ENCODE results near the gene LIPM.
"Not testable (repeated sequence)": the region's sequence is repeated elsewhere in the genome, so short reads cannot be mapped to it uniquely, and the experiment has no call there.

LIPM gene

DNA sequence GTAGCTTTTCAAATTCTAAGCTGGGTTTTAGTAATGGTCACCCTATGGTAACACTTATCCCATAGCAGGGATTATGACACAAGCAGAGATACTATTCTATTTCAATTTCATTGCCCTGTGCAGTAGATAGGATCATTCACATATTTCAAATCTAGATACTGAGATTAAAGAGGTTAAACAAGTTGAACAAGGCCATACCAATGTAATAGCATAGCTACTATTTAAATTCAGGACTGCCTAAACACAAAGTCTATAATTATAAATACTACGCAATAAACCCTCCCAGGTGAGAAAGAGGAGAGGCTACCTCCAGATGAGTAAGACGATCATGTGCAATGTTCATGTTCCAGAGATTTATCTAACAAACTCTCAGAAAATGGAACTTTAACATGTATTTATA, 1.1 kb downstream of the LIPM start:
- DNase-seq (ENCODE audit: low spot score): no peak

DNA sequence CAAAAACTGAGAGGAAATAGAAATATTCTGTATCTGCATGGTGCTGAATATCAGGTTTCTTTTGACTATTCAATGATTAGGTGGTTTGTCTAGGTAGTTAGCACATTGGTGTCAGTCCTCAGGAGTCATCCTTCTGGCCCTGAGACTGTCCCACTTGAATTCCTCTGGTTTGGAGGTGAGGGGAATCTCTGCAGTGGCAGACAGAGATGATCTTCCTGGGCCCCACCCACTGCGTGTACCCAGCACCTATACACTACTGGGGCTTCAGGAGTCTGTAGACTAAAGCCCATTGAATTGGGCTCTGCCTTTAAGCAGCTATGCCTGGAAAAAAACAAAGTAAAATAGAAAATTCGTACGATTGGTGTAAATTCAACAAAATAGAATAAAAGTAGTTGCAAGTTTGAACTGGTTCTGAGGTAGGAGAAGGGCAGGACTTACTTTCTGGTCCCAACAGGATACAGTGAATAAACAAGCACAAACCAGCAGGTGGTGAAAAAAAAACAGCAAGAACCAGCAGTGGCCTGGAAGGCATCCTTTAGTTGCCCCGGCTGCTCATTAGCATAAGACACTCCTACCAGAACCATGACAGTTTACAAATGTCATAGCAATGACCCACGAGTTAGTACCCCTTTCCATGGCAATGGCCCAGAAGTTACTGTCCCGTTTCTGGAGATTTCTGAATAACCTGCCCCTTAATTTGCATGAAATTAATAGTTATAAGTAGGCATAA, 1.7 kb downstream of the LIPM start:
- no peak for DNase-seq (ENCODE audit: low spot score)

DNA sequence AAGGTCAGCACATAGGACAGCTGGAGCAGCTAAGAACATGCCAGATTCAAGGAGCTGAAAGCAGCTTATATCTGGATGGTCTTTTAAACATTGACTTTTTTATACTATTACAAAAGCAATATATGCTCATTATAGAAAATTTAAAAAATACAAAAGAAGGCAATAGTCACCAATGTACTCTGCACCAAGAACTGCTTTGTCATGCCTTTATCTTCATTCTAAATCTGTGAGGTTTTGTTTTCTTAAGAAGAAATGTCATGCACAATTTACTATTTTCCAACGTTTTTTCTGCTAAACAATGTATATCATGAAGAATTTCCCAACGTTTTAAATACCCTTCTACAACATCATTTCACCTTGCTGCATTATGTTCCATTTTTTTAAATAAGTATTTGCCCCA, 2.8 kb downstream of the LIPM start:
- no peak for DNase-seq (ENCODE audit: low spot score)

DNA sequence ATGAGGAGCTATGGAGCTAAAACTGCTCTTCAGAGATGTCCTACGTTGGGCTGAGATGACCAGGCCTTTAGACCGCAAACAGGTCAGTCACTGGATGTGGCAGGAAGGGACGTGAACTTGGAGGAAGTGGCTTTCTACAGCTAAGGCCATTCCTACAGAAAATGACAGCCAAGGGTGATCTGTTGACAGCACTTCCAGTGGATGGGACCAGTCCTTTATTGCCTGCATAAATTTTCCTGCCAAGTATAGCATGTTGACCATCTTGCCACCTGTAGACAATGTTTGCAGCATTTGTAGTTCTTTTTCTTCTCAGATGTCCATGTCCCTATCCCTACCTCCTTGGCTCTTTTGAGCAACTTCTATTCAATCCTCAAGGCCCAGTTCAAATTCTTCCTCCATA, 3.4 kb downstream of the LIPM start:
- no peak for DNase-seq (ENCODE audit: low spot score)

DNA sequence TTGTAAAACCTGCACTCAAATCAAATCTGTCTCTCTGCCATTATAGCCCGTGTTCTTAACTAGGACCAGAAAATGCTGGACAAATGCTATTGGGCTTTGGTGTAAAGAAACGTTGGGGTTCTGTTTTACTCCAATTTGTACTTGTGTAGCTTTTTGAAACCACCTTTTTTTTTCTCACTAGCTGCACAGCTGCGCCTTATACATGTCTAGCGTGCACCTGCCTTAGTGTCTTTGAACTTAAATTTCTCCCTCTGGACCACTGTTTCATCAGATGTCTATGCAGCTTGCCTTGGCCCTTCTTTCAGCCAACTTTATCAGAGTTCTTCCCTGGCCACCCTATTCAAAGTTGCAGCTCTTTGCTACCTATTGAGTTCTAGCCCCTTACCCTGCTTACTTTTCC, 7.1 kb downstream of the LIPM start:
- no peak for DNase-seq (ENCODE audit: low spot score)

DNA sequence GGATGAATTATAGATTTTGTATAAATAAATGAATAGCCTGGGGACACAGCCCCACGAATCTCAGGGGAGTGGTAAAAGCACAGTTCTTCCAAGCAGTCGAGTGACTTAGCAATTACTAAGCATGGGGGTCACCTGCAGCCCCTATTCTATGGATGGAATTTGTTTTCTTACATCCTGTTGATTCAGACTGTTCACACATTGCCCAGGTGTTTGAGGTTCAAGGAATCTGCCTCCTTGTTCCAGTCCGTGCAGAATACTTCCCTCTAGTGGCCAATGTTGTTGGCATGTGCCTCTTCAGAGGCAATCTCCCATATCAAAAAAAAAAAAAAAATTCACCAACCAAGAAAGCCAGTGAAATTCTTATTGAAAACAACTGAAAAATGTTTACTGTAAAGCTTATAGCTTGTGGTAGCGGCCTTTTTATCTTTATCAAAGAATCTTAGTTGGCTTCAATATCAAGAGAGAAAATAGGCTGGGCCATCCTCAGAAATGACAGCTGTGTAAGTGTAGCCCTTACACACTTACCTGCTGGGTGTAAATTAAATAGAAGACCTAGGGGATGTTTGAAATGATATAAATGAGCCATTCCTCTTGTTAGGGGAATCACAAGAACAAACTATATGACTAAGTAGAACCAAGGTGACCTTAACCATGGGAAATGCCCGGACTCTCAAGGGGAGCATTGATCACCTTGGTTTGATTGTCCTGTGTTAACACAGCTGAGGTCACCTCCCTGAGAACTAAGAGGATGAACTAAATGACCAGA, 7.8 kb downstream of the LIPM start:
- no peak for DNase-seq (ENCODE audit: low spot score)

DNA sequence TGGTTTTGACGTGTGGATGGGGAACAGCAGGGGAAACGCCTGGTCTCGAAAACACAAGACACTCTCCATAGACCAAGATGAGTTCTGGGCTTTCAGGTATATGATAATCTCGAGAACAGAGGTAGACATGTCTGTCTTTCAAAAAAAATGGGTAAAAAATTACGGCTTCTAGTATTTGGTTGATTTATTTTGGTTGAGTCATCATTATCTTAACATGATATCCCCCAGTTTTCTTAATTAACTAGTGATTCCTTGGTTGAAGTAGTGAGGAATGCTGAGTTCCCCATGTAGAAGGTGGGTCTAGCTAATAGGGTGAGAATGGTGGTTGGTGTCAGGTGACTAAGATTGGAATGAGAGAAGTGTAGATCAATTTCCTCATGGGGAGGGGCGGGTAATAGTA, 10.7 kb downstream of the LIPM start:
- no peak for DNase-seq (ENCODE audit: low spot score)

DNA sequence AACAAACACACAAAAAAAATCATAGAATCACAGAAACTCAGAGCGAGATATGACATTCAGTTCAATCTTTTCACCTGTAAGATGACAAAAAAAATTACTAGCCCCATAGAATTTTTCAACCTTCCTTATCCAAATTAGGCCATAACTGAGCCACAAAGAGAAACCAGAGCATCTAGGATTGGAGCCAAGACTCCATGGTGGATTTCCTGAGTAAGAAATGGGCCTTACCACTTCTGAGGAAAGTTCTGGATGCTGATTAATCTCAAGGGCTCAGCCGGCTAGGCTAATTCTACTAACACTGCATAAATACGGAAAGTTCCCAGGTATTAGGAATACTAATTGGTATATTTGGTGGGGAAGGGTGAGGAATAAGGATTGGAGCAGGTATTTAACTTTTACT, 16.8 kb downstream of the LIPM start:
- no peak for DNase-seq (ENCODE audit: low spot score)

DNA sequence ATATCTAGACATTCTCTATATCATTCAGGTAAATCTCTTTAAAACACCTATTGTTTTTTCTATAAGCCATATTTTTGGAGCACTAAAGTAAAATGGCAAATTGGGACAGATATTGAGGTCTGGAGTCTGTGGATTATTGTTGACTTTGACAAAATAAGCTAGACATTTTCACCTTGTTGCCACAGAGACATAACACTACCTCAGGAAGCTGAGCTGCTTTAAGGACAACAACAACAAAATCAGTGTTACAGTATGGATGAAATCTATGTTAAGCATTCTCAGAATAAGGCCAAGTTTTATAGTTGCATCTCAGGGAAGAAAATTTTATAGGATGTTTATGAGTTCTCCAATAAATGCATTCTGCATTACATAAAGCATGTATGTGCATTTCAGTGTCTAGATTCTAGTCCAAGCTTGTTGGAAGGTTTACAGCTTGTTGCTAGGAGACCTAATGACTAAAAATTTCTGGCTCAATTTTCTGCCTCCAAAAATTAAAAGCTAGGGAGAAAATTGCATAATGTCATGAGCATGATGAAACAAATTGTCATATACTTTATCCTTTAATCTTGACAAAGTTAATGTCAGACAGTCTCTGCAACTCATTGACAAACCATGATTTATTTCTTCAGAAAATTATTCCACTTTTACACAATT, 18.3 kb downstream of the LIPM start:
- DNase-seq (ENCODE audit: low spot score): no peak

DNA sequence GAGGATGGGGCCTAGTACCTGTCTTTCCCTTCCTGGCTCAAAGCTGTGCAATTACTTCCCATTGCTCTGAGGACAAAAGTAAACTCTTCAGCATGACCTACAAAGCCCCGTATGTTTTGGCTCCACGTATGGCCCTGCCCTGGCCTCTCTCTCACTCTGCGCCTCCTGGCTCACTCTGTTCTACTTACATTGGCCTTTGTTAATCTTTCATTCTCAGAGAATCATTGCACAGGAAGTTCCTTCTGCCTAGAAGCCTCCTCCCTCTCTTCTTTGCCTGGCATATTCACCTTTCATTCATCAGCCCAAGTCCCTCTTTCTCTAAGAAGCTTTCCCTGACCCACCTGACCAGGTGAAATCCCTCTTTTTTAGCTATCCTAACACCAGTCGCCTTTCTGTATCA, 23.9 kb downstream of the LIPM start:
- no peak for DNase-seq (ENCODE audit: low spot score)

DNA sequence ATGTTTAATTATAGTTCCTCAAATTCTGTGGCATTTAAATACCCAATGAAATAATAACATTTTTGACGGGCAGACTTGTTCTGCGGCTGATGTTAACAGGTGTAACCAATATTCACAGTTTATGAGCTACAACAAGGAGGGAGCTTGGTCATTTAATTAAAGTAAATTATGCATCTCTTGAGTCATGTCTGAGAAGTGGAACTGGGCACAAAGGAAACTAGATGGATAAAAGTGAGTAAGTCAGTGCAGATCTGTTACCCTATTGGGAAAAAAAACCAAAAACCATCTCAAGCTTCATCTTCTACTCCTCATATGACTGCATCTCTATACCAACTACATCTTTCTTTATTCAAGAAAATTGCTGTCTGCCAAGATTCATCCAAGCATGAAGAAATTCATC, 25.1 kb downstream of the LIPM start:
- DNase-seq (ENCODE audit: low spot score): no peak

DNA sequence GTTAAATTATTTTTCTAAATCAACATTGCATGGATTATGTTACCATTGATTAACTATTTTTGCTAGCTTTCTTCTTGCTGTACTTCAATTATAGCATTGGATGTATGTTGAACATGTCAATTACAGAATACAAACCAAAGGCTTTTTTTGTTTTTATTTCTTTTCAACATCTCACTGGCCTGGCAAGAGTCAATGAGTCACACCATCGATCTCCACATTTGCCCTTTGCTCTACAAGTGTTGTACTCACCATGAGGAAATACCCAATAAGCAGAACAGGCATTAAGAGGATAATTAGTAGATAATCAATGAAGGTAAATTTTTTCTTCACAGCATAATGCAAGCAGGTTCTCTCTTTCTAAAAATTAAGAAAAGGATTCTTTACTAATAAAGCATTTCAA, 25.8 kb downstream of the LIPM start:
- DNase-seq (ENCODE audit: low spot score): no peak

DNA sequence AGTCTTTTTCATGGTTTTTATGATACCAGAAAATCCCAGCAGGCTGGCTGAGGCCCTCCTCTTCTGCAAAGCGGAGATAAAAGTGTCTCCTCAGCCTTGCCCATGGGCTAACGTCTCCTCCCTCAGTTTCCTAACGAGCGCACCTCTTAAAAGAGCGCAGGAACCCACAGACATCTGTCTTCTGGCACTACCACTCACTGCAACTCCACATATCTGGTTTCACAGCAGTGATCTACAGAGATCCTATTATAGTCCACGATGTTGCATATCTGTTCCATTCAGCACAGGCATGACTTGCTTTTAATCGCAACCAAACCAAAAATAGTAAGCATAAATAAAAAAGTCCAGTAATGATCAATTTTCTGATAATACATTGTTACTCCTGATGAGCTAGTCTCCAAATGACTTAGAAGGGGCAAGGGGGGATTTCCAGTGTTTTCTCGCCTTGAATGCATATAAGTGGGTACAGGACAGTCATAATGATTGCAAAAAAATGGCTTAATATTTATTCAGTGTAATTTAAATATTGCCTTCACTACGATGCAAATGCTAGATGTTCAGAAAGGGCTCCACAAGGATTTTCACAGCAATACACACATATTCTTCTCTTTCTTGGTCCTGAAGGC, 28.2 kb downstream of the LIPM start:
- no peak for DNase-seq (ENCODE audit: low spot score)

DNA sequence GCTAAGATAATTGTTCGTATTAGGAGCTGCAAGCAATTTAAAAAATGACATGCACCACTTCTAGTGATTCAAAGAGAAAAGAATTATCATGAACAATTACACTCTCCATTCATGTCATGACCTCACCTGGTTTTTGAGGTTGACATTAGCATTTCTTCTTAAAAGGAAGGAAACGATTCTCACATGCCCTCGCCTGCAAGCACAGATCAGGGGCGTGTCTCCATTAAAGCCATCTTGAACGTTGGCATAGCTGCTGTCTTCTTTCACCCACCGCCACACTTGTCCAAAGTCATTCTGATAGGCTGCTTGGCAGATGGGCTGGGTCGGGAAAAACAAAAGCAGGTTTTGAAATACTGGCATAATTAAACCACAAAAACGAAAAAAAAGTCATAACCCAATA, 29.2 kb downstream of the LIPM start:
- DNase-seq (ENCODE audit: low spot score): no peak

DNA sequence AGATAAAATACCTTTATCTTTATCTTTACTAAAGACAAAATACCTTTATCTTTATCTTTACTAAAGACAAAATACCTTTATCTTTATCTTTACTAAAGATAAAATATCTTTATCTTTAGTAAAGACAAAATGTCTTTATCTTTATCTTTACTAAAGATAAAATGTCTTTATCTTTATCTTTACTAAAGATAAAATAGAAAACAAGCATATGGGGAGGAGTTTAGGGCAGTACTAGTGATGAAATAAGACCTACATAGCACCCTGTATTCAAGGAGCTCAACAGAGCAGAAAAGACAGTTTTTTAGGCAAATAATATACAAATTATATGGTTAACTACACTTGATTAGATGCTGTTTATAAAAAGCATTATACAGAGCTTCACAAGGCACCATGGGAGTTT, 29.8 kb downstream of the LIPM start:
- DNase-seq (ENCODE audit: low spot score): no peak

DNA sequence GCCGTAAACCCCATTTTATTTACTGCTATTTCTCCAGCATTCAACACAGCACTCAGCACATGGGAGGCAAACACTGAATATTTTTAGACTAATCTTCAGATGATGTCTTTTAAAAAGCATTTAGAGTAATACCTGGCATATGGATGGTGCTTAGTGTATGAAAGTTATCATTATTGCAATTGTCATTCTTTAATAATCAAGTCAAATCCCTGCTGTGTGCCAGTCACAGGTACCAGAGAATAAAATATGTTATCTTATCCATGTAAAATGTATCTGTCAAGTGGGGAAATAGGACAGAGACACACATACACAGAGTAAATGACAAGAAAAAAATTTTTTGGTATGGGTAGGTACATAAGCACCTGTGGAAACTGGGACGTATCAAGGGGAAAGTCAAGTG, 30.6 kb downstream of the LIPM start:
- no peak for DNase-seq (ENCODE audit: low spot score)

DNA sequence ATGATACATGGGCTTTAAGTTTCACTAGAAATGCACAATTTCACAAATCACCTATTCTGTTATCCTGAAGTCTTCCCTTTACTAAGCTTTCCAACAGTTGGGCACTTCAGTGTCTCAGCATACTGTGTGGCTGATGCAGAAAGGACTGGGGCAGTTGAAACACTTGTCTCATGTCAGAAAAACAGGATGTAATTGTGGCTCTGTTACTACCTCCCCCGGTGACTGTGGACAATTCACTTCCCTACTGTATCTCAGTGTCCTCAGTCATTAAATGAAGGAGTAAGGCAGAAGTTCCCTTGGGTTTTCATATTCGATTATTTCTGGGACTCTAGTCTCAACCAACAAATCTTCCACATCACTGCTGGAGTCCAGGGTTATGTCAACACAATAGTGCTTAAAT, 31.2 kb downstream of the LIPM start:
- no peak for DNase-seq (ENCODE audit: low spot score)

DNA sequence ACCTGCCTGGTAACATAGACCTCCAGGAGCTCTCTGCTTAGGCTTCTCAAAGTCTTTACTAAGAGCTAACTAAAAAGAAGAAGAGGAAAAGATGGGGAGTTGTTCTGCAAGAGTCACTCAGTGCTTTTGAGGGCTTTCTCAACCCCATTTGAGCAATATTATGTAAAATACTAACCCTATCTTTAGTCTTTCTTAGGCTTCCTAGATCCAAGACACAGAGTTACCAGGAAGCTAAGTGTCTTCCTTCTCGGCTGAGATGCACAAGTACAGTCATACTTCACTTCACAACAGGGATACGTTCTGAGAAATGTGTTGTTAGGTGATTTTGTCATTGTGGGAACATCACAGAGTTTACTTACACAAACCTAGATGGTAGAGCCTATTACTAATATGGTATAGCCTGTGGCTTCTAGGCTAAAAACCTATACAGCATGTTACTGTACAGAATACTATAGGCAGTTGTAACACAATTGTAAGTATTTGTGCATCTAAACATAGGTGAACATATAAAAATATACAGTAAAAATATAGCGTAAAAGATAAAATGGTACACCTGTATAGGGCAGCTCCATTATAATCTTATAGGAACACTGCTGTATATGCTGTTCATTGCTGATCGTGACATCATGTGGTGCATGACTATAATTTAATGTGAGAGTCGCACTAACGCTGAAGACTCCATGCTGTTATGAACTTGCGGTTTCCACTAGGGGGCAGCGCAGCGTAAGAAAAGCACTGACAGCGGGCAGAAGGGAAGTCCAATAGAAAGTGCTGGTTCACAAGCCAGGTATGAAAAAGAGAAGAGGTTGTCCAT, 32.8 kb downstream of the LIPM start:
- DNase-seq (ENCODE audit: low spot score): peak; percentile 71

DNA sequence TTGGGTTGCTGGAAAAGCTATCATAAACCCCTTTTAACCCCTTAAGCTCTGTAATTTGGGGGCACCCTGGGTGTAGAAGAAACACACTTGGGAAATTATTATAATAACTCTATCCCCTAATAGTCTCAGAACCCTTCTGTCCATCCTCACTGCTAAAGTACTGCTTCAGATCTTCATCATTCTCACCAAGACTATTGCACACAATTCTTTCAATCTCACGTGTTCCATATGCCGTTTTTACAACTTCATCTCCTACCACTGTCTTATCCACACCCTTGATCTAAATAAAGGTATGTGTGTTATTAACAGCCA, 33.3 kb downstream of the LIPM start:
- DNase-seq (ENCODE audit: low spot score): no peak

DNA sequence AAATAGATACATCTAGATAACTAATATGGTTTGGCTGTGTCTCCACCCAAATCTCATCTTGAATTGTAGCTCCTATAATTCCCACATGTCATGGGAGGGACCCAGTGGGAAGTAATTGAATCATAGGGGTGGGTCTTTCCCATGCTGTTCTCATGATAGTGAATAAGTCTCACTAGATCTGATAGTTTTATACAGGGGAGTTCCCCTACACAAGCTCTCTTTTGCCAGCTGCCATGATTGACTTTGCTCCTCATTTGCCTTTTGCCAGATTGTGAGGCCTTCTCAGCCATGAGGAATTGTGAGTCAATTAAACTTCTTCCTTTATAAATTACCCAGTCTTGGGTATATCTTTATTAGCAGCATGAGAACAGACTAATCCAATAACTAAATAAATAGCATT, 35.1 kb downstream of the LIPM start:
- DNase-seq (ENCODE audit: low spot score): not testable (repeated sequence)

DNA sequence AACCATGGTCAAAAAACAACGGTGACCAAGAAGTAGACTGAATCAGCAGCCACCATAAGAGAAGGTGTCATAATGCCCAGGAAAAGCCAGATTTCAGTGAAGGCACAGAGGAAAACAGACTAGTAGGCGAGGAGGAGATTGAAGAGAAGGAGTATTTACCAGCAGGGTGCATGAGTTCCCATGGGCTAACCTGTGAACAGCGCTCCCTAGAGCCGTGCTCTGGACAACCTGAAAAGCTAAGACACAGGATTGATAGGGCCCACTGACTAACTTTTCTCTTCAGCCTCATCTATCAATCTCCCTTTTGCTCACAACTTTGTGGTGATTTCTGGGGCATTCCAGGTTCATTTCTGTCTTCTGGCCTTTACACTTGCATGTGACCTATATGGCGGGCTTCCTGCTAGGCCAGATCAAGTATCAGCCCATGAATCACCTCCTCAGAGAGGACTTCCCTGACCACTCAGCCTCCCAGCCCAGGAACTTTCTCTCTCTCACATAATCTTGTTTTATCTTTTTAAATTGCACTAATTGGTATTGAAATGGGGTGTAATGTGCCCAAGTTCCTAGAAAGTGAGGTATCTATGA, 36.3 kb downstream of the LIPM start:
- DNase-seq (ENCODE audit: low spot score): no peak

DNA sequence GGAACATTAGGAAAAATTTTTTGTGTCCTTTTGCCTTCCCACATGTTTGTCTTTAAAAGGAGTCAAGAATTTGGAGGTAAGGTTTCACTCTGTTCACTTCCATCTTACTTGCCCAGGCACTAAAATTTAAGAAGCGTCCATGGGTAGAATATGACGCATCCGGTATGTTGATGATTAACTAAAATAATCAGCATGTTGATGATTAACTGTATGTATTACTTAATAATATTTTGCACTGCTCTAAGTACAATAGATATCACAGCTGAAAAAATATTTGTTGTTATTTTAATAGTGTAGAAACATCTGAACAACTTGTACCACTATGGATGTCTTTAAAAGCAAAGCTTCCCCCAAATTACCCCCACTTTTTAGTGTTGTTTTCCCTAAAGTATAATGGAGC, 37.6 kb downstream of the LIPM start:
- no peak for DNase-seq (ENCODE audit: low spot score)

Measured in hematopoietic multipotent progenitor cell treated with erythropoietin and hydrocortisone succinate and interleukin-3 and kit ligand, for 17 days (in vitro differentiated cells).